Measurements from ENCODE around the gene SH3BP4.

Gene SH3BP4

DNA sequence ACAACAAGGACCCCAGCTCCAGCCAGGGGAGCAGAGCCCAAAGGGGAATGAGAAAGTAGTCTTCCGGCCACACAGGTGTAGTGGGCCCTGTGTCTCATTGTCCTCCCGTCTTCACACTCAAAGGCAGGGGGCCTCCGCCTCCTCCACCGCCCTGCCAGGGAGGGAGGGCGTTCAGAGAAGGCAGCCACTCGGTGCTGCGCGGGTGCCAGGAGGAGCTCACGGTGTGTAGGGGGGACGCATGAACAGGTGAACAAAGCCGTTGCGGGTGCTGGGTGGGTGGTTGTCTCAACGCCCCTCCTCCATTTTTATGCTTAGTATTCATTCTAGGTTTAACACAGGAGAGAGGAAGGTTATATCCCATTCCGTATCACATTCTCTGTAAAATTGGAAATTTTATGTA lies 36.7 kb downstream of the SH3BP4 start:
- no peak for DNase-seq (ENCODE audit: low read depth)
- TF ChIP-seq CTCF (IDR thresholded peaks at IDR 0.05; ENCODE audit: insufficient read depth, low read depth, low read length, missing control alignments) = no peak

DNA sequence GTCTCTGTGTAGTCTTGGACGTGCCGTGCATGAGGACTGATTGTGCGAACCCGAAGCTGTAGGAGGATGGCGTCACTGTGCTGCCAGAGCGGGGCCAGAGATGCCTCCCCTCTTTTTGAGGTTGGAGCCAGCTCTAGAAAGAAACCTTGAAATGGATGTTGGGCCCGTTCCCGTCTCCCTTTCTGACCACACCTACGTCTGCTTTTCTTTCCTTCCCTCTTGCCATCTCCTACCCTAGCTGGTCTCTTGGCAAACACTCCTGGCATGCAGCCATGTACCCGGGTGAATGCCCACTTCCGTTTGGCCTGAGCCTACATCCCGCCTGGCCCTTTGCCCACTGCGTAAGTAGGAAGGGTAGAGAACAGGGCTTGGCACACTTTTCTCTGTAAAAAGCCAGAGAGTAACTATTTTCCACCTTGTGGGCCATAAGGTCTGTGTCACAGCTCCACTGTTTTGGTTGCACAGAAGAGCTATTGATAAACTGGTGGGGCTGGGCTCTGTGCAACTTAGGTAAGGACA lies 37.4 kb downstream of the SH3BP4 start:
- no peak for DNase-seq (ENCODE audit: low read depth)
- no peak overlapping the region for H3K4me3 ChIP-seq (ENCODE audit: low read depth, low read length)
- no peak for TF ChIP-seq CTCF (IDR thresholded peaks at IDR 0.05; ENCODE audit: insufficient read depth, low read depth, low read length, missing control alignments)

More for the DNA sequence above, 36.7 kb downstream of the SH3BP4 start:
- H3K4me3 ChIP-seq (ENCODE audit: low read depth, low read length) = no peak overlapping the region

DNA sequence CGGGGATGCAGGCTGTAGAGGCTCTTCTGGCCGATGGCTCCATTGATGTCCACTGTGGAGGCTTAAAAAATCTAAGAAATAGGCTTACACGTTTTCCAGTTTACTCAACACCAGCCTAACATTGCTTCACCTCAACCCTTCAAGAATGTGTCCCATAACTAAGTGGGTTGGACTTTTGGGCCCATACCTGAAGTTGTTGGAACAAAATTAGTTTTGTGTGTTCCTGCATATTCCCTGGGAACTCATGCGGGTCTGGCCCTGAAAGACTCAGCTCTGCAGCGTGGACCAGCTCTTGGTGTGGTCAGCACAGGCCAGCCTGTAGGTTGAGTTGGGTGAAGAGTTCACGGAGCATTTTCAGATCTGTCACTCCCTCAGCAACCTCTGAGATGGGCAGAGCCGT lies 38.5 kb downstream of the SH3BP4 start:
- no peak for TF ChIP-seq CTCF (IDR thresholded peaks at IDR 0.05; ENCODE audit: insufficient read depth, low read depth, low read length, missing control alignments)
- DNase-seq (ENCODE audit: low read depth) = no peak
- no peak overlapping the region for H3K4me3 ChIP-seq (ENCODE audit: low read depth, low read length)

DNA sequence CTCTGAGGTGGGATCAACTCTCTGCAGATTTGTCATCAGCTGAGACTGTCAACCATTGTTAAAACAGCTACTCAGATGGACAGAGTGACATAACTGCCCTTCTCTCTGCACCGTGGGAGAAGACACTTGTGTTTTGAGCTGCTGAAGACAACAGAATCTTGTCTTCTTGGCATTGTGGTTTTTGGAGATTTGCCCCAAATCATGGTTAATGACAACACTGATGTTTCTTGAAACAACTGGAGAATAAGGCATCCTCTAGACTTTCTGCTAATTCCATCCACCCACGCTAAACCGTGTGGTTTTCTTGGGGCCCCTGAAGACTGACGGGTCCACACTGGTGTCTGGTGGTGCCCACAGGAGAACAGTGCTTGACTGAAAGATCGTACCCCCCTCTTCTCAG lies 39.5 kb downstream of the SH3BP4 start:
- no peak for DNase-seq (ENCODE audit: low read depth)
- TF ChIP-seq CTCF (IDR thresholded peaks at IDR 0.05; ENCODE audit: insufficient read depth, low read depth, low read length, missing control alignments) = no peak

DNA sequence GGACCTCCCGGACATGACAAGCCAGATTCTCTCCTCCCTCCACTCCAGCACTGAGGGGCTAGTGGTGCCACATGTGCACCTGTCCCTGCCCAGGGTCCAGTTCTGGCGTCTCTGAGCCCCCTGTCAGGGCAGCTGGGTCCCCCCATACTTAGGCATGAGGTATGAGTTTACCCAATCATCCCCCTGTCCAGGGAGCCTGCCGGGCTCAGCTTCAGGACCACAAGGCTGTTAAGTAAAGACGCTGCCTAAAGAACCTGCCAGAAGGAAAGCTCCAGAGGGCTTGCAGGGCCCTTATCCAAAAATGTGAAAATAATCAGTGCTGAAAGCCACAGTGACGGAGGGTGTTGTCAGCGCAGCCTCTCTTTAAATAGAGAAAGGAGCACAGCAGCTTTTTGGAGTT lies 40.0 kb downstream of the SH3BP4 start:
- no peak for TF ChIP-seq CTCF (IDR thresholded peaks at IDR 0.05; ENCODE audit: insufficient read depth, low read depth, low read length, missing control alignments)
- no peak for DNase-seq (ENCODE audit: low read depth)
- no peak overlapping the region for H3K4me3 ChIP-seq (ENCODE audit: low read depth, low read length)

More for the DNA sequence above, 39.5 kb downstream of the SH3BP4 start:
- H3K4me3 ChIP-seq (ENCODE audit: low read depth, low read length) = no peak overlapping the region

DNA sequence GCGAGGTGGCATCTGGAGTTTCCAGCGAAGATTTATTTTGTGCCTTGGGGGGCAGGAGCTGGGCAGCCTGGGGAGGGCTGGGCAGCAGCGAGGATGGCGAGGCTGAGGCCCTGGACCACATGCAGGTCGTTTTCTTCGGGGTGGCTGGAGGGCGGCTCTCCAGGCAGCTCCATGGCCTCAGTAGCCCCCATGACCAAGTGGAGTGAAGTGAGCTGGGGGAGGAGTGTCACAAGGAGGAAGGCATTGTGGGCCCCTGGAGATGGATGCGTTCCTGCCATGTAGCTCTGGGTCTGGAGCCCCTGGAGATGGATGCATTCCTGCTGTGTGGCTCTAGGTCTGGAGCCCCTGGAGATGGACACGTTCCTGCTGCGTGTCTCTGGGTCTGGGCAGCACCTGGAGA lies 40.4 kb downstream of the SH3BP4 start:
- TF ChIP-seq CTCF (IDR thresholded peaks at IDR 0.05; ENCODE audit: insufficient read depth, low read depth, low read length, missing control alignments) = no peak
- DNase-seq (ENCODE audit: low read depth) = no peak
- no peak overlapping the region for H3K4me3 ChIP-seq (ENCODE audit: low read depth, low read length)

GRCh38 chr2:234992624-234993349 lies 41.0 kb downstream of the SH3BP4 start:
- H3K4me3 ChIP-seq (ENCODE audit: low read depth, low read length) = no peak overlapping the region
- no peak for TF ChIP-seq CTCF (IDR thresholded peaks at IDR 0.05; ENCODE audit: insufficient read depth, low read depth, low read length, missing control alignments)
- DNase-seq (ENCODE audit: low read depth) = no peak

Measured in GM12865 (cell line).